ENCODE measurements around the gene ELOF1. TPM values are rescaled to one million over a fixed set of nuclear protein-coding genes. Genes with fewer than 3 reads are reported as not detected.

The ELOF1 gene
- total RNA-seq, 1 experiment from 2014 or later = 34.5 TPM

DNA sequence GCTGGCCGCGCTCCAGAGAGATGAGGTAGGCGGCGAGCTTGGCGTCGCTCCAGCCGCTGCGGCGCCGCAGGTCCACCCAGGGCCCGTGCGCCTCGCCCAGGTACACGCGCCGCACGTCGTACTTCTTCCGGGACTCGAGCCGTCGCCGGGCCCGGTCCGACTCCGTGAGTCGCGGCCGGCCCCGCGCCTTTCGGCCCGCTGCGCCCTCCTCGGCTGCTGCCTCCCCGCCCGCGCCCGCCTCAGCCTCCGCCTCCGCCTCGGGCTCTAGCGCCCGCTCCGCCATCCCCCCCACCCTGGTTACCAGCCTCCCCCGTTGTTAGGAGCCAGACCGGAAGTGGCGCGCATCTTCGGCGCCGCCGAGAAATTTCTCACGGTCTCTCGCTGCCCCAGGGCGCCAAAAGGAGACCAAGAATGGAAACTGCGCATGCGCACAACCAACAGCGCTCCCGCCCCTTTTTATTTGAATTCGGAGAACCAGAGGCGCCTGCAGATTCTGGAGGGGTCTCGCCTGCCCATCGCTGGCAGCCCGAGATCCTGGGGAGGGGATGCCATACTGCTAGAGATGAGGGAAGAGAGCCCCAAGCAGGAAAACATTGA is 53.4 kb downstream of the ELOF1 start, which contains the start of gene ZNF653:
TSS of gene ZNF653 (minus strand) at position 336 of the 597 bp plus-strand sequence. CDS start at position 283, 53 bp downstream.
- peak; percentile 93 for DNase-seq (ENCODE audit: low read depth, low spot score)
- in situ Hi-C loops (cut with HindIII; ENCODE audit: low pct_unique_long_range_greater_than_20kb, low sequenced_read_pairs) = no loop called here

DNA sequence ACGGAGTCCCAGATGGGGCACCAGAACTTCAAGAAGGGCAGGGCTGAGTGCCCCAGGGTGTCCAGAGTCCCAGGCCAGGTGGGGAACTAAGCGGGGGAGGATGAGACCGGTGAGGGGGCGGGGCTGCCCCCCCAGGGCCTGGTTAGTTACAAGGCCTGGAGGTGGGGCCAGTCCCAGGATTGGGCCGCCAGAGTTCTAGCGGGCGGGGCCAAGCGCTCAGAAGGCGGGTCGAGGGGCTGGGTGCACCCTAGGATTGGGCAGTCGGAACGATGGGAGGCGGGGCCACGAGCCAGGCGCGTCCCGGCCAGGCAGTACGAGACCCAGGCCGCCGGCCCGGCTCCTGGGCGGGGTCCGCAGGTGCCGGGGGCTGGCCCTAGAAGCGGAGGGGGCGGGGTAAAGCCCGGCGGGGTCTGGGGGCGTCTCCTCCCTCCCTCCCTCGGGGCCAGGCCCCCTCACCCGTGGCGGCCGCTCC is 54.0 kb downstream of the ELOF1 start:
- peak; percentile 93 for DNase-seq (ENCODE audit: low read depth, low spot score)
- in situ Hi-C loops (cut with HindIII; ENCODE audit: low pct_unique_long_range_greater_than_20kb, low sequenced_read_pairs) = no loop called here

DNA sequence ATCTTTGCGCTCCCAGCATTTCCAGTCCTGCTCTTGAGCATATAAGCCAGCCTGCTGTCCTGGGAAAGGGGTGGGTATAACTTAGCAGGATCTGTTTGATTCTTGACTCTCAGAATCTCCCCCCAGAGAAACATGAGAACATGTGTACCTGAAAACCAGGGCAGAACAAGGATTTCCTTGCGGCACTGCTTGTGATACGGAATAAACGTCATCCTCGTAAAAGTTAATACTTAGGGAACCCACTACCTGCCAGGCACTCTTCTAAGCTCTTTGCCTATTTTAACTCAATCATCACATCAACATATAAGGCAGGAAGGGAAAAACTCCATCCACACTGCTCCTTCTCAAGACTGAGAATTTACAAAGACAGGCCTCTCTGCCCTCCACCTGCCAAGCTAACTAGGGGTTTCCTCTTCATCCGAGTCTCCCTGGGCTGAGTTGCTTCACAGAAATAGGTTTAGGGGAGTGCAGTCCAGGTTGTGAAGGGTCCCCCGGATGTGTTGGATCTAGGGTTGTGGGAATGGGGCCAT is 54.5 kb downstream of the ELOF1 start:
- DNase-seq (ENCODE audit: low read depth, low spot score) = no peak
- in situ Hi-C loops (cut with HindIII; ENCODE audit: low pct_unique_long_range_greater_than_20kb, low sequenced_read_pairs) = no loop called here

Small RNAs within 50 kb of the gene (small RNA-seq; reads per million reads assigned to genes)
- gene RN7SL833P = 0 to 14.5 reads per million in 2 experiments

Other genes starting within 250 kb of the ELOF1 start
- 7.6 and 9.3 TPM in 2 replicates for gene RAB3D, start 219.6 kb downstream of the ELOF1 start, total RNA-seq (2014; rRNA removed; shearing (Covaris generic))
- gene TMEM205, start 213.0 kb downstream of the ELOF1 start, total RNA-seq (2014; rRNA removed; shearing (Covaris generic)) = 79.4 and 87.3 TPM in 2 replicates
- 1.5 and 1.7 TPM in 2 replicates for gene CCDC159, start 212.7 kb downstream of the ELOF1 start, total RNA-seq (2014; rRNA removed; shearing (Covaris generic))
- 4.9 and 7.6 TPM in 2 replicates for gene PLPPR2, start 203.8 kb downstream of the ELOF1 start, total RNA-seq (2014; rRNA removed; shearing (Covaris generic))
- gene SWSAP1, start 184.6 kb downstream of the ELOF1 start, total RNA-seq (2014; rRNA removed; shearing (Covaris generic)) = 1.0 and 2.4 TPM in 2 replicates
- 8.0 and 9.2 TPM in 2 replicates for gene EPOR, start 174.9 kb downstream of the ELOF1 start, total RNA-seq (2014; rRNA removed; shearing (Covaris generic))
- gene RGL3, start 139.9 kb downstream of the ELOF1 start, total RNA-seq (2014; rRNA removed; shearing (Covaris generic)) = 2.0 and 2.2 TPM in 2 replicates
- gene ODAD3, start 124.1 kb downstream of the ELOF1 start, total RNA-seq (2014; rRNA removed; shearing (Covaris generic)) = 0.08 TPM in 1 of 2 replicates, not detected in the other
- gene PRKCSH, start 123.6 kb downstream of the ELOF1 start, total RNA-seq (2014; rRNA removed; shearing (Covaris generic)) = 93.9 and 122 TPM in 2 replicates
- not detected in 2 replicates for gene ELAVL3, start 78.2 kb downstream of the ELOF1 start, total RNA-seq (2014; rRNA removed; shearing (Covaris generic))
- gene ZNF653, start 53.4 kb downstream of the ELOF1 start, total RNA-seq (2014; rRNA removed; shearing (Covaris generic)) = 1.6 and 5.6 TPM in 2 replicates
- gene ECSIT, start 30.1 kb downstream of the ELOF1 start, total RNA-seq (2014; rRNA removed; shearing (Covaris generic)) = 47.8 and 56.9 TPM in 2 replicates
- gene CNN1, start 20.4 kb downstream of the ELOF1 start, total RNA-seq (2014; rRNA removed; shearing (Covaris generic)) = not detected in 2 replicates
- 64.7 and 68.3 TPM in 2 replicates for gene ACP5, start 18.4 kb upstream of the ELOF1 start, total RNA-seq (2014; rRNA removed; shearing (Covaris generic))
- gene ZNF627, start 38.3 kb upstream of the ELOF1 start, total RNA-seq (2014; rRNA removed; shearing (Covaris generic)) = 12.6 and 13.2 TPM in 2 replicates
- 3.1 and 4.4 TPM in 2 replicates for gene ZNF823, start 179.7 kb upstream of the ELOF1 start, total RNA-seq (2014; rRNA removed; shearing (Covaris generic))
- gene ZNF441, start 207.8 kb upstream of the ELOF1 start, total RNA-seq (2014; rRNA removed; shearing (Covaris generic)) = 5.0 and 5.9 TPM in 2 replicates
- 0.42 and 0.56 TPM in 2 replicates for gene ZNF491, start 239.3 kb upstream of the ELOF1 start, total RNA-seq (2014; rRNA removed; shearing (Covaris generic))

Measured in SK-MEL-5 (cell line).